Erythroblast (primary cell): ENCODE data around the gene FRMD4A.

Experiments
- GATA1 ChIP-seq: IDR thresholded peaks from 2 replicates; pipeline ENCODE4 v1.6.1; 2011; ENCODE audit warnings: low read depth, mild to moderate bottlenecking, control low read depth, low read length, moderate library complexity
- POLR2A ChIP-seq: IDR thresholded peaks from 2 replicates; pipeline ENCODE4 v1.6.1; 2011; ENCODE audit warnings: mild to moderate bottlenecking, low read length

- TF ChIP-seq POLR2A: no peak
- no peak for TF ChIP-seq GATA1
These were observed 36.0 kb upstream of the FRMD4A start for GRCh38 chr10:14366760-14367159.
